ENCODE data around the gene CCL8. TPM values are rescaled to one million over a fixed set of nuclear protein-coding genes. Genes with fewer than 3 reads are reported as not detected.

CCL8 gene
- total RNA-seq, 1 donor from 2014 or later, result not detected

DNA sequence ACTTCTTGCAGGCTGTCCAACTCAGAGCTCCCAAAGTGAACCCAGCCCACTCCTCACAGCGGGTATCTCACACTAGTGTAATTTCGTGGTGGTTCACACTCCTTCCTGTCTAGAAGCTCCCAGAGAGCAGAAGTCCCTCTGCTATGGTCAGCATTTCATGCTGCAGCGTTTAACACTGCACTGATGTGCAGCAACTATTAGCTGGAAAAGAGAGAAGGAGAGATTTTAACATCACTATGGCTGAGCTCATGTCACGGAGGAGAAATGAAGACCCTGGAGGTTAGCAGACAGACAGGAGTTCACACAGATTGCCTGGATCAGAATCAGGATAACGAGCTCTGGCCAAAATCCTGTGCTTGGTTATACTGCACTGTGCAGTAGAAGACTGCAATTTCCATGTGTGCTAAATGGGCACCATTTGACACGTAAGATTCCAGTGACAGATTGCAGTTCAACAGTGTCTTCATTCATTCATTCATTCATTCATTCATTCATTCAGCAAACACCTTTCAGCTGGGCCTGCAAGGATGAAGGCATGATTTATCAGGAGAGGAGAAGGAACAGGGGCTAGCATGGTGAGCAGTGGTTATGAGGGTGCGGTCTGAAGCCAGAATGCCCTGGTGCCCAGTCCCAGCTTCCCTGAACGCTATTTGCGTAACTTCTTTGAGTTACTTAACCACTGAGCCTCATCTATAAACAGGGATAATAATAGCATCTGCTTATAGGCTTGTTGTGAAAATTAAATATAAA is 49.1 kb downstream of the CCL8 start:
- no peak overlapping the region for H3K4me3 Mint-ChIP-seq (ENCODE audit: unreplicated experiment)
- TF ChIP-seq, protein P1, sequence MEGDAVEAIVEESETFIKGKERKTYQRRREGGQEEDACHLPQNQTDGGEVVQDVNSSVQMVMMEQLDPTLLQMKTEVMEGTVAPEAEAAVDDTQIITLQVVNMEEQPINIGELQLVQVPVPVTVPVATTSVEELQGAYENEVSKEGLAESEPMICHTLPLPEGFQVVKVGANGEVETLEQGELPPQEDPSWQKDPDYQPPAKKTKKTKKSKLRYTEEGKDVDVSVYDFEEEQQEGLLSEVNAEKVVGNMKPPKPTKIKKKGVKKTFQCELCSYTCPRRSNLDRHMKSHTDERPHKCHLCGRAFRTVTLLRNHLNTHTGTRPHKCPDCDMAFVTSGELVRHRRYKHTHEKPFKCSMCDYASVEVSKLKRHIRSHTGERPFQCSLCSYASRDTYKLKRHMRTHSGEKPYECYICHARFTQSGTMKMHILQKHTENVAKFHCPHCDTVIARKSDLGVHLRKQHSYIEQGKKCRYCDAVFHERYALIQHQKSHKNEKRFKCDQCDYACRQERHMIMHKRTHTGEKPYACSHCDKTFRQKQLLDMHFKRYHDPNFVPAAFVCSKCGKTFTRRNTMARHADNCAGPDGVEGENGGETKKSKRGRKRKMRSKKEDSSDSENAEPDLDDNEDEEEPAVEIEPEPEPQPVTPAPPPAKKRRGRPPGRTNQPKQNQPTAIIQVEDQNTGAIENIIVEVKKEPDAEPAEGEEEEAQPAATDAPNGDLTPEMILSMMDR (IDR thresholded peaks at IDR 0.05), result no peak
- peaks cover 42% of the 10 kb centered on the region for H3K27me3 Mint-ChIP-seq (ENCODE audit: low read depth)
- no peak overlapping the region for H3K27ac Mint-ChIP-seq (ENCODE audit: unreplicated experiment)
- no peaks in the 10 kb centered on the region for H3K4me1 Mint-ChIP-seq (ENCODE audit: low read depth)
- no peaks in the 10 kb centered on the region for H3K36me3 Mint-ChIP-seq (ENCODE audit: low read depth)
- no peak for DNase-seq (ENCODE audit: low spot score)
- H3K9me3 Mint-ChIP-seq (ENCODE audit: low read depth), result no peaks in the 10 kb centered on the region

- H3K4me3 Mint-ChIP-seq (ENCODE audit: unreplicated experiment), result no peak overlapping the region
- H3K27ac Mint-ChIP-seq (ENCODE audit: unreplicated experiment), result no peak overlapping the region
- TF ChIP-seq, protein P1 (IDR thresholded peaks at IDR 0.05), result no peak
- no peaks in the 10 kb centered on the region for H3K4me1 Mint-ChIP-seq (ENCODE audit: low read depth)
- H3K9me3 Mint-ChIP-seq (ENCODE audit: low read depth), result no peaks in the 10 kb centered on the region
- H3K27me3 Mint-ChIP-seq (ENCODE audit: low read depth), result peaks cover 35% of the 10 kb centered on the region
- no peaks in the 10 kb centered on the region for H3K36me3 Mint-ChIP-seq (ENCODE audit: low read depth)
- no peak for DNase-seq (ENCODE audit: low spot score)
Observed at GRCh38 chr17:34368946-34369500, 49.8 kb downstream of the CCL8 start.

- no peaks in the 10 kb centered on the region for H3K9me3 Mint-ChIP-seq (ENCODE audit: low read depth)
- no peak for DNase-seq (ENCODE audit: low spot score)
- H3K27me3 Mint-ChIP-seq (ENCODE audit: low read depth), result peaks cover 32% of the 10 kb centered on the region
- no peak overlapping the region for H3K4me3 Mint-ChIP-seq (ENCODE audit: unreplicated experiment)
- TF ChIP-seq, protein P1 (IDR thresholded peaks at IDR 0.05), result no peak
- no peaks in the 10 kb centered on the region for H3K36me3 Mint-ChIP-seq (ENCODE audit: low read depth)
- no peak overlapping the region for H3K27ac Mint-ChIP-seq (ENCODE audit: unreplicated experiment)
- H3K4me1 Mint-ChIP-seq (ENCODE audit: low read depth), result no peaks in the 10 kb centered on the region
Observed at GRCh38 chr17:34369571-34369970, 50.3 kb downstream of the CCL8 start.

DNA sequence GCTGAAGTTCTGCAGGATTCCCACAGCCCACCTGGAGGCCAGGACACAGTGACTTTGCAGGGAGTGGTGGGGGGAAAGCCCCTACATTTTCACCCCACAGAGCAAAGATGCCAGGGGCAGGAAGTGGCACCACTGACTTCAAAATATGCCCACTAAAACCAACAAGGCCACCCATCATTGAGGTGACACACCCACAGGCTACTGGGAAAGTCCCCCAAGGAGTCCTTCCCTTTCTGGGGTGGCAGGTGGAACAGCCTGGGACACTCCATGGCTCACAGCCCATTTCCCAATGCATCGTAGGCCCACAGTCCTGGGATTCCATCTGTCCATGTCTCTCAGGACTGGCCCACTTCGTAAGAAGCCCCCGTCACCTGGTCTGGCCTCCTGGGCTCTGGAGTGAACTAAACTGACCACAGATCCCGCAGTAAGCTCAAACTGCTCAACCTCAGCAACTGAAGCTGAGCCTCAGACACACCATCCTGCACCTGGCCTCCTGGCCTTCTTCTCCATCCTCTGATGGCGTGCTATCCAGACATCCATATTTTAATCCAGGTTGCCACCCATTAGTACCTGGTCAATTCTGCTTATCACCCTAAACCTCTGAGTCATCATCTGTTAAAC is 51.3 kb downstream of the CCL8 start:
- DNase-seq (ENCODE audit: low spot score), result no peak
- Mint-ChIP-seq H3K27me3 (ENCODE audit: low read depth) (peaks cover 25% of the 10 kb centered on the region), H3K36me3 (ENCODE audit: low read depth) (no peaks in the 10 kb centered on the region)

DNA sequence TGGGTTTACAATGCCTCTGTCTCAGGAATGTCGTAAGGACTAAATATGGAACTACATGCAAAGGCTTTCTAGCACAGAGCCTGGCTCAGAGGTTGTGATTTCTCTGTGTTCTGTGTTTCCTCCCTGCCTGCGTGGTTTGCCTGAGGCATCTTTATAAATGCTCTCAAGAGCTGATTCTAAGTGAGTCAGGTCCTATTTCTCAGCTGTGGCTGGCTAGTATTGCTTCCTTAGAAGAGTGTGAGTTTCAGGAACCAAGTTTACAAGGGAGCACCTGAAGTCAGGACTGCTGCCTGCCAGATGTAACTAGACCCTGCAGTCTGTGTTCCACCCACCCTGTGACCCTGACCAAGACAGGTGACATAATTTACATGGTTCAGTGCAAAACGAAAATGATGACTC is 51.8 kb downstream of the CCL8 start:
- DNase-seq (ENCODE audit: low spot score), result no peak
- peaks cover 24% of the 10 kb centered on the region for H3K27me3 Mint-ChIP-seq (ENCODE audit: low read depth)
- TF ChIP-seq, protein P1 (IDR thresholded peaks at IDR 0.05), result no peak
- no peaks in the 10 kb centered on the region for H3K4me1 Mint-ChIP-seq (ENCODE audit: low read depth)
- no peaks in the 10 kb centered on the region for H3K9me3 Mint-ChIP-seq (ENCODE audit: low read depth)
- H3K27ac Mint-ChIP-seq (ENCODE audit: unreplicated experiment), result no peak overlapping the region
- no peaks in the 10 kb centered on the region for H3K36me3 Mint-ChIP-seq (ENCODE audit: low read depth)
- no peak overlapping the region for H3K4me3 Mint-ChIP-seq (ENCODE audit: unreplicated experiment)

More for the DNA sequence above, 51.3 kb downstream of the CCL8 start:
- Mint-ChIP-seq H3K27ac (ENCODE audit: unreplicated experiment) (no peak overlapping the region), H3K4me1 (ENCODE audit: low read depth) (no peaks in the 10 kb centered on the region), H3K4me3 (ENCODE audit: unreplicated experiment) (no peak overlapping the region), H3K9me3 (ENCODE audit: low read depth) (no peaks in the 10 kb centered on the region)
- TF ChIP-seq, protein P1 (IDR thresholded peaks at IDR 0.05), result no peak

Other genes starting within 250 kb of the CCL8 start
- gene CCL2, start 64.2 kb upstream of the CCL8 start, total RNA-seq, result 15.4 to 42.1 TPM (median 36.6 TPM) in 3 replicates
- gene CCL7, start 49.2 kb upstream of the CCL8 start, total RNA-seq, result not detected in 3 replicates
- not detected in 3 replicates for gene CCL11, start 33.7 kb upstream of the CCL8 start, total RNA-seq
- gene CCL13, start 37.0 kb downstream of the CCL8 start, total RNA-seq, result not detected in 3 replicates
- gene CCL1, start 43.8 kb downstream of the CCL8 start, total RNA-seq, result not detected in 3 replicates

Measured in chondrocyte (in vitro differentiated cells).